Natural killer cell treated with Interleukin-12 subunit alpha and Interleukin-12 subunit beta and Interleukin-15 and Interleukin-18, amount 100 ng/mL, for 72 hours (primary cell): Measurements from ENCODE around the gene SHC4. TPM values are rescaled to one million over a fixed set of nuclear protein-coding genes. Genes with fewer than 3 reads are reported as not detected.

Experiments used
- ATAC-seq, 2 donors: fragments of 150-1000 bp; cut with Tn5 transposase in 1 of 2; sonication (Bioruptor Pico), chemical (Tn5 transposase) in 1 of 2; 2 replicates each; pipeline ENCODE4 v1.10.0; 2021
- DNase-seq: peaks from one replicate; pipeline ENCODE4 v3.0.0; 2022; ENCODE audit warnings: low spot score
- H3K27ac Mint-ChIP-seq, 2 donors: 1 replicate in 1 of 2; 2 replicates in 1 of 2; pipeline ENCODE4 v1.8.0; 2022; ENCODE audit warnings: mixed read lengths in 2 of 2, mild to moderate bottlenecking in 1 of 2, moderate library complexity in 1 of 2
- H3K27me3 Mint-ChIP-seq, 2 donors: 1 replicate in 1 of 2; 2 replicates in 1 of 2; pipeline ENCODE4 v1.8.0; 2022; ENCODE audit warnings: mixed read lengths in 2 of 2
- H3K36me3 Mint-ChIP-seq: one replicate; pipeline ENCODE4 v1.8.0; 2022; ENCODE audit warnings: mixed read lengths
- H3K4me1 Mint-ChIP-seq, 2 donors: 1 replicate in 1 of 2; 2 replicates in 1 of 2; pipeline ENCODE4 v1.8.0; 2022; ENCODE audit warnings: low read depth in 2 of 2, mixed read lengths in 2 of 2, mild to moderate bottlenecking in 1 of 2
- H3K4me3 Mint-ChIP-seq: one replicate; pipeline ENCODE4 v1.8.0; 2022; ENCODE audit warnings: mixed read lengths
- H3K9me3 Mint-ChIP-seq: 2 replicates; pipeline ENCODE4 v1.8.0; 2022; ENCODE audit warnings: mixed read lengths
- total RNA-seq, 2 donors: library from RNA; stranded (reverse); gene quantifications; one replicate each; pipeline ENCODE4 v1.2.3, GENCODE V29; 2022

Gene SHC4
- total RNA-seq, 2 donors from 2014 or later = 0.57 to 2.8 TPM

GRCh38 chr15:48962662-48963523 is 826 bp downstream of the SHC4 start:
- ATAC-seq (peak in 1 of 2 donors; percentile 11), DNase-seq (no peak)
- Mint-ChIP-seq H3K9me3 (peaks cover 3% of the 10 kb centered on the region), H3K27me3 (peaks cover 0 to 2% of the 10 kb centered on the region in 2 donors), H3K27ac (peak overlapping the region in 1 of 2 donors; percentile 66), H3K4me3 (peak overlapping the region; percentile 85), H3K36me3 (no peaks in the 10 kb centered on the region), H3K4me1 (peaks cover 32 to 39% of the 10 kb centered on the region in 2 donors)

DNA sequence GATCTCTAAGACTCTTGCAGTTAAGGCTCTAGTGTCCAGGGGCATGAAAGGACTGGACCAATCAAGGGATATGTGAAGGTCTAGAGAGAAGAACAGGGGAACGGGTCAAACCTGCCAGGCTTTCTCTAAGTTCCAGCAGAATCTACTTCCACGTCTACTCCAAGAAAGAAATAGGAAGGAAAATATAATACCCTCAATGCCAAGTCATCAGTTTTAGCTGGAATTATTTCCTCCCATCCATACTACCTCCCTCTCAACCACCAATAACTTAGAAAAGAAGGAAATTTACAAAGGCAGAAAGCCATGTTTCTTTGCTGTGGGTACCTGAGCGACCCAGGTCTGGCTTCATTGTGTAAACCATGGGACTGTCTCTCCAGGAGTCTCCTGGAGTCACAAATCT is 7.8 kb downstream of the SHC4 start:
- H3K36me3 Mint-ChIP-seq = no peaks in the 10 kb centered on the region
- H3K27ac Mint-ChIP-seq = no peak overlapping the region
- DNase-seq (no peak), ATAC-seq (no peak)
- H3K4me3 Mint-ChIP-seq = no peak overlapping the region
- H3K4me1 Mint-ChIP-seq = no peaks in the 10 kb centered on the region
- no peaks in the 10 kb centered on the region for H3K9me3 Mint-ChIP-seq
- peaks cover 0 to 9% of the 10 kb centered on the region in 2 donors for H3K27me3 Mint-ChIP-seq

GRCh38 chr15:48955370-48955769 is 8.3 kb downstream of the SHC4 start:
- DNase-seq (no peak), ATAC-seq (no peak)
- Mint-ChIP-seq H3K4me3 (no peak overlapping the region), H3K4me1 (no peaks in the 10 kb centered on the region), H3K27me3 (peaks cover 0 to 9% of the 10 kb centered on the region in 2 donors), H3K27ac (no peak overlapping the region), H3K9me3 (no peaks in the 10 kb centered on the region), H3K36me3 (no peaks in the 10 kb centered on the region)

DNA sequence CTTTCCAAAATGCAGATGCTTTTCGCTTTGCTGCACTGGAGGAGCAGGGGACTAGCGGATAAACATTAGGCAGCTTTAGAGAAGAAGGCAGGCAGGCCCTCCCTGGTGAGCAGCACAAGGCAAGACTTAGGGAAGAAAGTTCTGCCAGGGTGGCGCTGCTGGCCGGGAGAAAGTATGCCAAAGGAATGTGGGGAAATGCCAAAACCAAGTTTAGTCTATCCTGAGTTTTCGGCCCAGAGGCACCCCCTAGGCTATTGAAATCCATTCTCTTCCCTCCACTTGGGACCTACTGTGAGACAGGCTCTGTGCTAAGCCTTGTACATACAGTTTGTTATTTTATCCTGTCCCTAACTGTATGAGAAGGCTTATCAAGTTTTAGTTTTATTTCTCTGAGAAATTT is 9.2 kb downstream of the SHC4 start:
- Mint-ChIP-seq H3K27ac (no peak overlapping the region), H3K4me3 (no peak overlapping the region), H3K36me3 (no peaks in the 10 kb centered on the region), H3K9me3 (no peaks in the 10 kb centered on the region), H3K27me3 (peaks cover 0 to 9% of the 10 kb centered on the region in 2 donors), H3K4me1 (no peaks in the 10 kb centered on the region)
- DNase-seq (no peak), ATAC-seq (no peak)

GRCh38 chr15:48946840-48947187 is 16.9 kb downstream of the SHC4 start:
- Mint-ChIP-seq H3K4me3 (no peak overlapping the region), H3K4me1 (peaks cover 7 to 17% of the 10 kb centered on the region in 2 donors), H3K36me3 (no peaks in the 10 kb centered on the region), H3K27me3 (peaks cover 8 to 24% of the 10 kb centered on the region in 2 donors), H3K27ac (no peak overlapping the region), H3K9me3 (no peaks in the 10 kb centered on the region)
- no peak for ATAC-seq
- DNase-seq = no peak

DNA sequence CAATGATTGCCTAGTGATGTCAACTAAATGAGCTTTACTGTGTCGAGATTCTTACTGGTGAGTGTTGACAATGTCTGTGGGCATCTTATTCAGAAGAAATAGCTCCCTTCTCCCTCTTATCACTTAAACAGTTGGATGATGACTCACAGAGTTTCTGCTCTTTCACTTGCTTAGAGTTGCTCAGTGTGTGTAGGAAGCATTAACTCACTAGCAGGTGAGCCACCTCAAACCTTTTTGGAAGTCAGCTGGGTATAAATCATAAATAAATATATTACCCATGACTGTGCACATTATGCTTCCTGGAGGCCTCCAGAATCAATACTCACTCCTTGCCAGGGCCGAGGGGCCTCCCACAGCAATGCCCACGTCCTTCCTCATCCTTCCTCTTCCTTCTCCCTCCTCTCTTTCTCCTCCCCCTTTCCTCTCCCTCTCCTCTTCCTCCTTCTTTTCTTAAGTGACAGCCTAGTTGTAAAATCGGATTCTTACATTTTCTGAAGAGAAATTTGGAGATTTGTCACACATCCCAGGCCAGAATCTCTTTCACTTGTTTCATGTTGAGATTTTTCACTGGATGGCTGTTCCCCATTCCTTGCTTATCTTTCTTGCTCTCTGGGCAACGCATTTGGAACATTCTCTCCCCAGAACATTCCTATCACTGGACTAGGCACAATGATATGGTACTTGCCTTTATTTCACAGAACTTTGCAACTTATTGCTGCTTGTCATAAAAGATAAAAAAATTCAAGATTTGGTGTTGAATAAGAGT is 17.5 kb downstream of the SHC4 start:
- Mint-ChIP-seq H3K9me3 (no peaks in the 10 kb centered on the region), H3K36me3 (peaks cover 1% of the 10 kb centered on the region), H3K27ac (peak overlapping the region in 1 of 2 donors; percentile 43), H3K4me1 (peaks cover 7 to 23% of the 10 kb centered on the region in 2 donors), H3K4me3 (no peak overlapping the region), H3K27me3 (peaks cover 12 to 21% of the 10 kb centered on the region in 2 donors)
- peak in 1 of 2 donors; percentile 35 for ATAC-seq
- no peak for DNase-seq

DNA sequence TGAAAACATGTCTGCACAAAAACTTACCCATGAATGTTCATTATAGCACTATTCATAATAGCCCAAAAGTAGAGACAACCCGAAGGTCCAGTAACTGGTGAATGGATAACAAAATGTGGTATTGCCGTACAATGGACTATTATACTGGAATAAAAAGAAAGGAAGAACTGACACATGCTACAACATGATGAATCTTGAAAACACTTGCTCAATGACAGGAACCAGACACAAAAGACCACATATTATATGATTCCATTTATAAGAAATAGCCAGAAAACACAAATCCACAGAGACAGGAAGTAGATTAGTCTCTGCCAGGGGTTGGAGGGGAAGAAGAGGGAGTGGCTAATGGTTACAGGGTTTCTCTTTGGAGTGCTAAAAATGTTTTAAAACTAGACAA is 18.3 kb downstream of the SHC4 start:
- H3K9me3 Mint-ChIP-seq = no peaks in the 10 kb centered on the region
- peak overlapping the region in 1 of 2 donors; percentile 43 for H3K27ac Mint-ChIP-seq
- peak overlapping the region; percentile 52 for H3K4me3 Mint-ChIP-seq
- peaks cover 18 to 26% of the 10 kb centered on the region in 2 donors for H3K27me3 Mint-ChIP-seq
- DNase-seq (no peak), ATAC-seq (no peak)
- H3K36me3 Mint-ChIP-seq = peaks cover 7% of the 10 kb centered on the region
- peaks cover 7 to 31% of the 10 kb centered on the region in 2 donors for H3K4me1 Mint-ChIP-seq

DNA sequence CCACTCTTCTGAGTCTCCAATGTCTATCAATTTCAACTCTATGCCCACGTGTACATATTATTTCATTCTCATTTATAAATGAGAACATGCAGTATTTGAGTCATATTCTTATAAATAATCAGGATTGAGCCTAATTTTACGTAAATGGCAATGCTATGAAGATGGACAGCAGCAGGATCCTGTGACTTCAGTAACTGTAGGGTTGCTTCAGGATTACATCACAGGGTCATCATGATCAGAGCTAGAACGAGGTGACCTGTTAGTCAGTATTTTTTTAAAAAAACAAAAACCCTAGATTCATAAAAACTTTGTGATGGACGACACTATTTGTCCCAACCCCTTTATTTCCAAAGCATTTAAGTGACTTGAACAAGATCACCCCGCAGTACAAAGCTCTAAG is 21.8 kb downstream of the SHC4 start:
- Mint-ChIP-seq H3K4me3 (peak overlapping the region; percentile 77), H3K27me3 (peaks cover 18 to 26% of the 10 kb centered on the region in 2 donors), H3K36me3 (peaks cover 7% of the 10 kb centered on the region), H3K9me3 (no peaks in the 10 kb centered on the region), H3K4me1 (peaks cover 7 to 45% of the 10 kb centered on the region in 2 donors), H3K27ac (peak overlapping the region in 1 of 2 donors; percentile 94)
- ATAC-seq = no peak
- no peak for DNase-seq

GRCh38 chr15:48940508-48940907 is 23.2 kb downstream of the SHC4 start:
- peak overlapping the region; percentile 77 for H3K4me3 Mint-ChIP-seq
- H3K9me3 Mint-ChIP-seq = no peaks in the 10 kb centered on the region

DNA sequence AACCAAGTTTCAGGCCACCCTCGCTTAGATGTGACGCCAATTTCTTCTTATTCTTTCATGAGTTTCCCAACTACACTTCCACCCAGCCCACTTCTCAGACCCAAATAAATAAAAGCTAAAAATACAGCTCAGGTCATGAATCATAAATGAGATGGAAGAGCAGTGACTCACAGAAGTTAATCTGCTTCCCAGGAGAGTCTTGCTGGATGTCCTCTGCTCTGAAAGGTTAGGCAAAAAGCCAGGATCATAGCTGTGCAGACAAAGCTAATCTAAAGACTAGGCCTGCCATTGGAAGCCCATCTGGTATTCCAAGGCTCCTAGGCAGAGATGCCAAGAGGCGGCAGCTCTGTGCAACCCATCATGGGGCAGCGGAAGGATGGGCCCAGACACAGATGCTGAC is 24.1 kb downstream of the SHC4 start:
- no peak for ATAC-seq
- H3K4me3 Mint-ChIP-seq = peak overlapping the region; percentile 34
- H3K27ac Mint-ChIP-seq = peak overlapping the region in 1 of 2 donors; percentile 94
- peaks cover 26 to 33% of the 10 kb centered on the region in 2 donors for H3K27me3 Mint-ChIP-seq
- H3K4me1 Mint-ChIP-seq = peaks cover 0 to 29% of the 10 kb centered on the region in 2 donors
- peaks cover 7% of the 10 kb centered on the region for H3K36me3 Mint-ChIP-seq
- H3K9me3 Mint-ChIP-seq = no peaks in the 10 kb centered on the region
- DNase-seq = no peak

More at GRCh38 chr15:48940508-48940907, 23.2 kb downstream of the SHC4 start:
- Mint-ChIP-seq H3K4me1 (peaks cover 3 to 33% of the 10 kb centered on the region in 2 donors), H3K36me3 (peaks cover 7% of the 10 kb centered on the region), H3K27ac (peak overlapping the region in 1 of 2 donors; percentile 94), H3K27me3 (peaks cover 24 to 26% of the 10 kb centered on the region in 2 donors)
- DNase-seq = no peak
- ATAC-seq = peak; percentile 79 to 98

- peaks cover 17 to 37% of the 10 kb centered on the region in 2 donors for H3K27me3 Mint-ChIP-seq
- no peak overlapping the region for H3K4me3 Mint-ChIP-seq
- no peaks in the 10 kb centered on the region for H3K9me3 Mint-ChIP-seq
- DNase-seq = no peak
- H3K27ac Mint-ChIP-seq = no peak overlapping the region
- no peak for ATAC-seq
- H3K4me1 Mint-ChIP-seq = peaks cover 0 to 29% of the 10 kb centered on the region in 2 donors
- peaks cover 7% of the 10 kb centered on the region for H3K36me3 Mint-ChIP-seq
Observed at GRCh38 chr15:48937886-48938285, 25.8 kb downstream of the SHC4 start.

DNA sequence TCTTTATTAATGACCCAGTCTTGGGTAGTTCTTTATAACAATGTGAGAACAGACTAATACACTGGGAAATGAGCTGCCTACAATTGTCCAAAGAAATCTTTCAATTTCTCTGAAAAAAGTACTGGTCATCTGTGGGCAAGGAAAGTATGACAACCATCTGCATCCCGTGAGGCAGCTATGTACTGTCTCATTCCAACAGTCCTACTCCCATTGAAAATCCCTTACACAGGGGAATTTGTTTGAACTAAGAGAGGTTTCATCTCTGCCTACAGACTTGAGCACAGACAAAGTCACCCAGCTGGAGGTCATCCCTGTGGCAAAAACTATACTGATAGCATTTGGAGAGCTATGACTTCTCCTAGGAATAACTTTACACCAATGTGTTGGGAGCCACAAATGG is 27.1 kb downstream of the SHC4 start:
- Mint-ChIP-seq H3K27ac (no peak overlapping the region), H3K36me3 (peaks cover 7% of the 10 kb centered on the region), H3K27me3 (peaks cover 19 to 35% of the 10 kb centered on the region in 2 donors), H3K4me3 (no peak overlapping the region), H3K9me3 (no peaks in the 10 kb centered on the region), H3K4me1 (peaks cover 0 to 26% of the 10 kb centered on the region in 2 donors)
- no peak for DNase-seq
- ATAC-seq = no peak

DNA sequence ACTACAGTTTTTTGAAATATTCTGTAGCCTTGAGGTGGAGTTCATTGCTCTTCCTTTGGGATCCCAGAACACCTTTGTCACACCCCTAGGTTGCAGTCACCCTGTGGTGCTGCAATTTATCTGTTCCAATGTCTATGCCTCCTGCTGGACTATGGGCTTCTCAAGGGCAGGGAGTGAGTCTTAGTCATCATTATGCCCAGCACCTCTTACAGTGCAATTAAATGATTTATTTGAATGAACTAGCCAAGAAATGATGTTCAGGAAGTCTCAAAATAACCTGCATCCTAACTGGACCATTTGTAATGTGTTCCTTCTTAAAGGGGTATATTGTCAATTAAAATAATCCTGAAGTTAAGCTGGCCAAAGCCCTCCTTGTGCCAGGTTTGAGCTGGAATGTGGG is 28.5 kb downstream of the SHC4 start:
- ATAC-seq = no peak
- no peak for DNase-seq
- H3K4me3 Mint-ChIP-seq = no peak overlapping the region
- H3K27me3 Mint-ChIP-seq = peaks cover 19 to 25% of the 10 kb centered on the region in 2 donors
- no peak overlapping the region for H3K27ac Mint-ChIP-seq
- H3K9me3 Mint-ChIP-seq = no peaks in the 10 kb centered on the region
- H3K36me3 Mint-ChIP-seq = no peaks in the 10 kb centered on the region
- peaks cover 0 to 19% of the 10 kb centered on the region in 2 donors for H3K4me1 Mint-ChIP-seq

- H3K9me3 Mint-ChIP-seq = no peaks in the 10 kb centered on the region
- H3K27me3 Mint-ChIP-seq = peaks cover 26 to 29% of the 10 kb centered on the region in 2 donors
- DNase-seq (no peak), ATAC-seq (no peak)
- no peaks in the 10 kb centered on the region for H3K36me3 Mint-ChIP-seq
- H3K4me3 Mint-ChIP-seq = peak overlapping the region; percentile 1
- H3K27ac Mint-ChIP-seq = no peak overlapping the region
- H3K4me1 Mint-ChIP-seq = peaks cover 5 to 31% of the 10 kb centered on the region in 2 donors
Observed at GRCh38 chr15:48930735-48931134, 33.0 kb downstream of the SHC4 start.
